Mucosa of descending colon (tissue), 3 donors: ENCODE results near the gene HNMT. TPM values are rescaled to one million over a fixed set of nuclear protein-coding genes. Genes with fewer than 3 reads are reported as not detected.

Experiments used
- ATAC-seq: fragments of 200-7000 bp; cut with Tn5 transposase; one replicate; pipeline ENCODE4 v1.9.1; 2020; ENCODE audit warnings: mild to moderate bottlenecking, moderate library complexity
- DNase-seq, 3 donors: peaks; one replicate each; pipeline ENCODE4 v3.0.0-alpha.2; 2020
- H3K36me3 ChIP-seq: fragments of 200-600 bp; one replicate; pipeline ENCODE4 v1.8.0; 2021; ENCODE audit warnings: low read depth, mild to moderate bottlenecking
- H3K4me1 ChIP-seq: fragments of 200-600 bp; one replicate; pipeline ENCODE4 v1.8.0; 2021; ENCODE audit warnings: low read depth, mild to moderate bottlenecking
- H3K4me3 ChIP-seq: fragments of 200-600 bp; one replicate; pipeline ENCODE4 v1.8.0; 2021; ENCODE audit warnings: mild to moderate bottlenecking
- H3K9me3 ChIP-seq: fragments of 200-600 bp; one replicate; pipeline ENCODE4 v1.8.0; 2021; ENCODE audit warnings: mild to moderate bottlenecking
- CTCF ChIP-seq: fragments of 200-600 bp; IDR thresholded peaks from one replicate; pipeline ENCODE4 v1.8.0; 2022; ENCODE audit warnings: antibody characterized with exemption, mild to moderate bottlenecking
- intact Hi-C, 2 donors: fragments of 100-400 bp; cut with DNase I in 1 of 2; cut with micrococcal nuclease in 1 of 2; formaldehyde crosslinking; loops; one replicate each; pipeline versions ENCODE4 v1.11.0 to v1.11.1; 2022; cut with DNase I, micrococcal nuclease
- total RNA-seq, 3 donors: library from RNA; stranded (reverse); fragmentation: NEBNext Ultra II Directional in 2 of 3; extraction: Animal tissue kit (Norgen Biotek cat#: 25700) in 2 of 3; gene quantifications; one replicate each; pipeline versions ENCODE4 v1.2.1 to v1.2.4, GENCODE V29; 2021 to 2023
- donor health status: DM: no; HTN: no; CAD: no; lungs with moderate emphysema.
- donor health status: DM: no; HTN: no; CAD: no.
- donor health status: DM: no; HTN: yes; CAD: no.

Gene HNMT
- total RNA-seq, 3 donors from 2014 or later = 42.6 to 114 (median 62.9) TPM

GRCh38 chr2:138013639-138014038, 49.4 kb downstream of the HNMT start:
- intact Hi-C loops = no loop called here
- ATAC-seq = no peak
- TF ChIP-seq CTCF = no peak

GRCh38 chr2:138015494-138015893, 51.2 kb downstream of the HNMT start:
- H3K36me3 ChIP-seq = no peaks in the 10 kb centered on the region
- intact Hi-C loops = no loop called here
- no peak for TF ChIP-seq CTCF
- DNase-seq = no peak
- H3K4me3 ChIP-seq = no peak overlapping the region
- H3K9me3 ChIP-seq = no peaks in the 10 kb centered on the region
- no peak for ATAC-seq
- no peaks in the 10 kb centered on the region for H3K4me1 ChIP-seq

More at GRCh38 chr2:138013639-138014038, 49.4 kb downstream of the HNMT start:
- H3K4me3 ChIP-seq = no peak overlapping the region
- H3K36me3 ChIP-seq = no peaks in the 10 kb centered on the region
- H3K9me3 ChIP-seq = no peaks in the 10 kb centered on the region
- no peak for DNase-seq
- no peaks in the 10 kb centered on the region for H3K4me1 ChIP-seq

- H3K4me1 ChIP-seq = no peaks in the 10 kb centered on the region
- no peak overlapping the region for H3K4me3 ChIP-seq
- TF ChIP-seq CTCF = no peak
- H3K36me3 ChIP-seq = no peaks in the 10 kb centered on the region
- intact Hi-C loops = no loop called here
- DNase-seq = no peak
- peak; percentile 48 for ATAC-seq
- H3K9me3 ChIP-seq = no peaks in the 10 kb centered on the region
Measured at GRCh38 chr2:138016351-138017087, 52.2 kb downstream of the HNMT start.

GRCh38 chr2:138017824-138018223, 53.6 kb downstream of the HNMT start:
- no peak for ATAC-seq
- Histone ChIP-seq H3K4me3 (no peak overlapping the region), H3K4me1 (no peaks in the 10 kb centered on the region), H3K9me3 (no peaks in the 10 kb centered on the region), H3K36me3 (no peaks in the 10 kb centered on the region)
- no peak for DNase-seq
- no peak for TF ChIP-seq CTCF
- intact Hi-C loops = no loop called here

GRCh38 chr2:138018866-138019688, 54.8 kb downstream of the HNMT start:
- no peaks in the 10 kb centered on the region for H3K36me3 ChIP-seq
- H3K4me3 ChIP-seq = no peak overlapping the region
- no peak for TF ChIP-seq CTCF
- no peaks in the 10 kb centered on the region for H3K9me3 ChIP-seq
- no peaks in the 10 kb centered on the region for H3K4me1 ChIP-seq
- no peak for ATAC-seq
- no peak for DNase-seq
- intact Hi-C loops = no loop called here
